ENCODE data around the gene SDC3. TPM values are rescaled to one million over a fixed set of nuclear protein-coding genes. Genes with fewer than 3 reads are reported as not detected.

Gene SDC3
- total and polyA plus RNA-seq, 2 of the 8 experiments (the other 6 are each of a cell fraction or from before 2014, with no cell fraction given): 7.0 to 27.0 TPM

GRCh38 chr1:30901798-30902581, 6.6 kb downstream of the SDC3 start:
- WGBS, 2 experiments (ENCODE audit: extremely low coverage in 1 of 2, insufficient coverage in 1 of 2, insufficient read length in 1 of 2, insufficient replicate concordance in 2 of 2, low coverage in 1 of 2, low lambda C conversion rate in 2 of 2, missing lambda C conversion rate in 1 of 2): 82% methylated on average over 8 of the region's 11 CpGs; no CpG with 5 or more reads in 1 of the 2 experiments
- Histone ChIP-seq H2BK12ac (ENCODE audit: low read depth, low read length) (peak overlapping the region; percentile 90), H3K79me2 (ENCODE audit: control insufficient read depth in 1 of 2, insufficient read depth in 2 of 2, low read length in 2 of 2) (peaks cover 0 to 8% of the 10 kb centered on the region in 2 experiments; a peak in 1 of 4 replicates), H3K36me3 (ENCODE audit: control insufficient read depth in 2 of 4, insufficient read depth in 4 of 4, low read length in 3 of 4) (no peaks in the 10 kb centered on the region), H4K91ac (replicated peaks; ENCODE audit: insufficient read length, low read length) (no peak overlapping the region), H3K79me1 (ENCODE audit: low read depth, low read length) (peaks cover 7% of the 10 kb centered on the region), H3K9ac (replicated peaks in 1 of 4; ENCODE audit: extremely low read depth in 1 of 4, low read depth in 3 of 4, low read length in 3 of 4) (no peak overlapping the region), H4K5ac (ENCODE audit: insufficient read length, low read depth, low read length) (no peak overlapping the region), H2BK20ac (ENCODE audit: low read length) (0 out of 2 replicates have a peak overlapping the region, but pooled peaks have one; percentile 48), H3K23ac (ENCODE audit: insufficient read length) (no peak overlapping the region), H3K4me1 (replicated peaks in 1 of 4; ENCODE audit: control insufficient read depth in 3 of 4, insufficient read depth in 4 of 4, low read length in 3 of 4) (peaks cover 4 to 25% (median 11%) of the 10 kb centered on the region in 4 experiments), H2BK5ac (ENCODE audit: low read depth, low read length) (peak overlapping the region; percentile 18; the same call in 1 of the 2 replicates), H2AK5ac (ENCODE audit: low read depth, low read length) (0 out of 2 replicates have a peak overlapping the region, but pooled peaks have one; percentile 19), H3K27ac (ENCODE audit: low read depth, low read length) (no peak overlapping the region), H3K56ac (replicated peaks; ENCODE audit: insufficient read length, low read depth, low read length) (no peak overlapping the region), H3K23me2 (ENCODE audit: low read depth, low read length) (no peaks in the 10 kb centered on the region; the same call in 1 of the 2 replicates), H3K27me3 (replicated peaks in 1 of 4; ENCODE audit: control insufficient read depth in 3 of 4, extremely low read depth in 1 of 4, insufficient read depth in 3 of 4, low read length in 3 of 4) (peaks cover 0 to 6% (median 3%) of the 10 kb centered on the region in 4 experiments; a peak in 3 of 7 replicates), H2AFZ (ENCODE audit: low read length) (no peak overlapping the region), H3K4me3 (ENCODE audit: extremely low read depth in 1 of 4, insufficient read depth in 2 of 4, low read depth in 3 of 4, low read length in 4 of 4) (no peak overlapping the region), H3K4ac (replicated peaks; ENCODE audit: insufficient read length, low read depth, low read length) (no peak overlapping the region), H4K20me1 (replicated peaks in 1 of 2; ENCODE audit: control insufficient read depth in 1 of 2, insufficient read depth in 2 of 2, low read length in 2 of 2) (peaks cover 9 to 17% of the 10 kb centered on the region in 2 experiments), H3K9me3 (ENCODE audit: insufficient read depth in 2 of 2, low read depth in 1 of 2, low read length in 1 of 2) (no peaks in the 10 kb centered on the region), H3K4me2 (ENCODE audit: insufficient read depth in 1 of 2, low read depth in 2 of 2, low read length in 2 of 2) (peak overlapping the region in 1 of 2 experiments; percentile 23; a peak in 1 of 4 replicates), H4K8ac (ENCODE audit: extremely low read depth, insufficient read depth, low read length) (no peak overlapping the region), H3K14ac (ENCODE audit: insufficient read length) (no peak overlapping the region), H2BK15ac (ENCODE audit: low read length) (0 out of 2 replicates have a peak overlapping the region, but pooled peaks have one; percentile 3), H3K18ac (ENCODE audit: extremely low read depth, low read length) (peak overlapping the region; percentile 76), H2BK120ac (replicated peaks; ENCODE audit: low read depth, low read length) (no peak overlapping the region)
- ChIA-PET POLR2A (ENCODE audit: partially characterized antibody) (interaction anchor here (0.7 to 1.2 kb wide), 2 partner anchors 8 to 30 kb away, joined by 3 read pairs; no protein-coding TSS in a partner anchor), CTCF (ENCODE audit: partially characterized antibody) (interaction anchor here (0.9 to 13.1 kb wide), 10 partner anchors 8 to 130 kb away, joined by 3 to 164 read pairs (median 4); no protein-coding TSS in a partner anchor)
- no peak for DNase-seq (ENCODE audit: low read depth in 1 of 2, low spot score in 2 of 2)
- no peak for FAIRE-seq
- TF ChIP-seq BCL11A (IDR thresholded peaks at IDR 0.05; ENCODE audit: low read depth in 2 of 2, low read length in 2 of 2) (no peak), PHF8 (conservative IDR thresholded peaks at IDR 0.05; ENCODE audit: low read depth, low read length) (no peak), MAFK (IDR thresholded peaks at IDR 0.05; ENCODE audit: low read depth, low read length) (no peak), KDM1A (IDR thresholded peaks at IDR 0.05; ENCODE audit: borderline replicate concordance, low read length) (peak; percentile 80; the same call in 1 of the 2 replicates), POU5F1 (IDR thresholded peaks at IDR 0.05; ENCODE audit: low read depth, low read length) (no peak), GTF2F1 (IDR thresholded peaks at IDR 0.05; ENCODE audit: borderline replicate concordance, low read depth, low read length) (no peak), NANOG (IDR thresholded peaks at IDR 0.05; ENCODE audit: insufficient read depth, low read depth, low read length, poor library complexity, severe bottlenecking) (no peak), SRF (IDR thresholded peaks at IDR 0.05; ENCODE audit: low read depth, low read length) (no peak), ZNF274 (IDR thresholded peaks at IDR 0.05; ENCODE audit: borderline replicate concordance, extremely low read depth, low read length) (no peak), YY1 (IDR thresholded peaks at IDR 0.05; ENCODE audit: low read depth, low read length) (peak; percentile 49; the same call in 1 of the 2 replicates), SIN3A (conservative IDR thresholded peaks at IDR 0.05 in 1 of 2, IDR thresholded peaks at IDR 0.05 in 1 of 2; ENCODE audit: low read depth in 1 of 2, low read length in 2 of 2) (no peak)
